AG10803 (cell line): Measurements from ENCODE around the gene IMMP2L.
A peak's percentile ranks its signal among the peaks of the same experiment; 100 is the strongest.

Source experiments
- DNase-seq: peaks from one replicate; pipeline ENCODE4 v3.0.0; 2010; ENCODE audit warnings: low read depth
- H3K4me3 ChIP-seq: 2 replicates; pipeline ENCODE4 v1.5.1; 2011; ENCODE audit warnings: mild to moderate bottlenecking, low read length, control low read depth
- CTCF ChIP-seq: conservative IDR thresholded peaks from 2 replicates; pipeline ENCODE4 v1.5.1; 2011; ENCODE audit warnings: mild to moderate bottlenecking, low read length, control low read depth, inconsistent platforms

The IMMP2L gene

GRCh38 chr7:111407258-111407657, 155.0 kb downstream of the IMMP2L start:
- no peak for TF ChIP-seq CTCF
- no peak overlapping the region for H3K4me3 ChIP-seq
- no peak for DNase-seq

GRCh38 chr7:111405621-111406020, 156.7 kb downstream of the IMMP2L start:
- no peak for DNase-seq
- TF ChIP-seq CTCF = no peak
- no peak overlapping the region for H3K4me3 ChIP-seq

DNA sequence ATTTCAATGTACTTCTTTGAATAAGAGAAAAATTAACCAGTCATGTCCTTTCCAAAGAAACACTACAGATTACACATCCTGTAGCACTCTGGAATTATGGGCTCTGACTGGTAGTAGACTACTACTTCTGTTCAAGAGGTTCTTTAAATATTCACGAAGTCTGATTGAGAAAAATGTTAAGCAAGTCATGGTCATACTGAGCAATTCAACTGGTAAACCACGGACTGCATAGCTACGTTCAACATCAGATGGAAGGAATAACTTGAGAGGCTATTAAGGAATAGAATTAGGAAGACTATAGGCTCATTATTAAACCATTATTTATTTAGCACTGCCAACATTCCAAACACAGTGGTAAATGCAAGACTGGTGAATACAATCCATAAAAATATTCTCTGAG, 160.8 kb downstream of the IMMP2L start:
- no peak for TF ChIP-seq CTCF
- peak; percentile 62 for DNase-seq
- H3K4me3 ChIP-seq = no peak overlapping the region

DNA sequence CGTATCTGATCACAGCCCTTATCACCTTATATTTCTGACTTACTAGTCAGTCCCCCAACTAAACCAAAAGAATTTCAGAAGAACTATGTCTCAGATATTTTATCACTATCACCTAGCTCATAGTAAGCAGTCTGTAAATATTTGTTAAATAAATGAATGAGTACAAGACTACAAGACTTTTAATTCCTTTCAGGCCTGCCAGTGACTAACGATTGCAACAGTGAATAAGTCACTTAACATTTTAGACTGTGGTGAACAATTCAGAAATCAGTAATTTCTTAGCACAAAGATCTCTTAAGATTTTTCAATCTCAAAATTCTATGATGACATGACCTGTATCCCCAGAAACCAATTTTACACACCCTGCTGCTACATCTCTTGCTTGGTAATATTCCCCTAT, 162.2 kb downstream of the IMMP2L start:
- TF ChIP-seq CTCF = no peak
- H3K4me3 ChIP-seq = no peak overlapping the region
- peak; percentile 9 for DNase-seq

- TF ChIP-seq CTCF = no peak
- no peak overlapping the region for H3K4me3 ChIP-seq
- DNase-seq = no peak
Observed at GRCh38 chr7:111394891-111395290, 167.4 kb downstream of the IMMP2L start.

DNA sequence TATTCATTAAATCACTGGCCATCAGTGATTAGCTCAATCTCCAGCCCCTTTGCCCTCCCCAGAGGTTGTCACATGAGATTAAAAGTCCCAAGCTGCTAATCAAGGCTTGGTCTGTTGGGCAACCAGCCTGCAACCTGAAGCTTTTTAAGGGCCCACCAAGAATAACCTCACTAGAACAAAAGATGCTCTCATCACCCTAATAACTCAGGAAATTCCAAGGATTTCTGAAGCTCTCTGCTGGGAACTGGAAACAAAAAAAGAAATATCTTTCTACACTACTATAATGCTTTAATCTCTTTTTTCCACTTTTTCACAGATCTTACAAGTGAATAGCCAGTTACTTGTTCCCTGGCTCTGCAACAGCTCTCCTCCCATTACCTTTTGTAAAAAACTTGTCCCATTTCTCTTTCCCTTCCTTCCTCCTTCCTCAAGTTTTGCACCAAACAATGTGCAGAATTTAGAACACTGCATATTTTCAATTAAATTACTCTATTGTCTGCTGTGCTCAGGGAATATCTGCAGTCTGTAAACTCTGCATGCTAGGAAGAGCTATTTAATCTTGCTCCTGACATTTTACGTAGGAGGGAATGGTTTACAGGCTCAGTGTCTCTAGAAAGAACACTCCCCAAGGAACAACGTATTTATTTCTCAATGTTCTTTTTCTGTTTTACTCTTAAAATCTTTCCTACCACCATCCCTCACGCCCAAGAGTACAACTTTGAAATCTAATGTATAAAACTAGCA, 169.1 kb downstream of the IMMP2L start:
- peak; percentile 52 for DNase-seq
- no peak for TF ChIP-seq CTCF
- no peak overlapping the region for H3K4me3 ChIP-seq

GRCh38 chr7:111392294-111392693, 170.0 kb downstream of the IMMP2L start:
- no peak overlapping the region for H3K4me3 ChIP-seq
- no peak for TF ChIP-seq CTCF
- DNase-seq = no peak
